ENCODE results near the gene RSPH3.
A peak's percentile ranks its signal among the peaks of the same experiment; 100 is the strongest.
"Not testable (repeated sequence)": the region's sequence is repeated elsewhere in the genome, so short reads cannot be mapped to it uniquely, and the experiment has no call there.

Gene RSPH3

DNA sequence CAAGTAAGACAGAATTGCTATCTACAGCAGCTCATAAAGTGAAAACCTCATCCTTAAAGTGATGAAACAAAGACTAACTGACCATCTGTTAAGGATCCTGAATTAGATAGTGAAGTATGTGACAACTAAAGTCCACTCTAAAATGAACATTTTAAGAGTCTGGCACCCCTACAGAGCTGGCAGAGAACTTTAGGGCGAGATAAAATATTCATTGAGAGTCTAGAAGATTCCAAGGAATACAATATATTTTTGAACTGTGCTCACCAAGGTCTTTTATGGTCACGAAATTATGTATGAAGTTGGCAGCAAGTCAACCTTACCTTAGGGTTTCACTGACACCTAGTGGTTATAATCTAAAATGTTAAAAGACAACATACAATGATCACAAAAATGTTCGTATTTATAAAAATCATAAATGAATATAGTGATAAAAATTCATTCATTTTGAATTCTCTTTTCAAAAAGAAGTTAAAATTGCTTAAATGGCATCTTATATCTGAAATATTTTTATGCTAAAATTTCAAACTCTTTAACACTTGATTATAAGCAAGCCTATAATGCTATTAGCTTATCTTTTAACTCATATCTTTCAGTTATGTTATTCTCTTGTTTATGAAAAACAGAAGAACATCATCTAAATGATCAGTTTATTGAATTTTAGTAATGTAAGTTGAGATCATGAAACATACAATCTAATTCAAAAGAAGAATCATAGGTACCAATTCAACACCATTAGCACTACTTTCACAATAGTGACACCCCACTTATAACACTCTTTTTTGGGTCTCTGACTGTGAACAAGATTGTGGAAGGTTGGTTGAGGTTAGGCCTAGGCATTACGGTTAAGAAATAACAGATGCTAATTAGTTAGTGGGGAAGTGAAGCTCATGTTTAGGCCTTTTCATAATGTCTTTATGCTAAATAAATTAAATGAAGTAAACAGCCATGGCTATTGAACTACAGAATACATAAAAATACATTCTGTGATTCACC lies 27.5 kb downstream of the RSPH3 start:
- peak; percentile 65 for DNase-seq (ENCODE audit: low spot score)

DNA sequence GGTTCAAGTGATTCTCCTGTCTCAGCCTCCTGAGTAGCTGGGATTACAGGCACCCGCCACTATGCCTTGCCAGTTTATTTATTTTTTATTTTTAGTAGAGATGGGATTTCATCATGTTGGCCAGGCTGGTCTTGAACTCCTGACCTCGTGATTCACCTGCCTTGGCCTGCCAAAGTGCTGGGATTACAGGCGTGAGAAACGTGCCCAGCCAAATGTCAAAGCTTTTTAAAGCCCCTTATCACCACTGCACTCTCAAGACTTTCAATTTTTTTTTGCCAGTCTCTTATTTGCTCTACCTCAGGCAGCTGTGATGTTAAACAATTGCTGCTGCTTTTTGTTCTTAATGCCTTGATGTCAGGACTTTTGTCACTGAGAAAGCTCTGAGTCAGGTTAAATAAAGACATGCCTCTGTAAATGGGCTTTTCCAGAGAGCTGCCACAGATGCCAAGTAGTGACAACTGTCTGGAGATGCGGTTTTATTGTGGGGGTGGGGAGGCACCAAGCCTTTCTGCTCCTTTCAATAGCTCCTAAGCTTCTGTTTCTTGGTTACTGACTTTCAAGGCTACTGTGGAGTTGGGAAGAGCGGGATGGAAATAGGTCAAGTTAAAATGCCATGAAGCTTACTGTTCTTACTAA lies 29.2 kb downstream of the RSPH3 start:
- peak; percentile 2 for DNase-seq (ENCODE audit: low spot score)

DNA sequence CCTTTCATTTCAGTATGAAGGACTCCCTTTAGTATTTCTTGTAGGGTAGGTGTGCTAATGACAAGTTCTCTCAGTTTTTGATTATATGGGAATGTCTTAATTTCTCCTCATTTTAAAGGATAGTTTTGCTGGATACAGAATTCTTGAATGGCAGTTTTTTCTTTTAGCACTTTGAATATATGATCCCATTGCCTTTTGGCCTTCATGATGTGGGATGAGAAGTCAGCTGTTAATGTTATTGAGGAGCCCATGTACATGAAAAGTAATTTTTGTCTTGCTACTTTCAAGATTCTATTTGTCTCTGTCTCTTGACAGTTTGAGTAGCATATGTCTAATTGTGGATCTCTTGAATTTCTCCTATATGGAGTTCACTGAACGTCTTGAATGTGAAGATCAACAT lies 30.9 kb downstream of the RSPH3 start:
- DNase-seq (ENCODE audit: low spot score) = no peak

DNA sequence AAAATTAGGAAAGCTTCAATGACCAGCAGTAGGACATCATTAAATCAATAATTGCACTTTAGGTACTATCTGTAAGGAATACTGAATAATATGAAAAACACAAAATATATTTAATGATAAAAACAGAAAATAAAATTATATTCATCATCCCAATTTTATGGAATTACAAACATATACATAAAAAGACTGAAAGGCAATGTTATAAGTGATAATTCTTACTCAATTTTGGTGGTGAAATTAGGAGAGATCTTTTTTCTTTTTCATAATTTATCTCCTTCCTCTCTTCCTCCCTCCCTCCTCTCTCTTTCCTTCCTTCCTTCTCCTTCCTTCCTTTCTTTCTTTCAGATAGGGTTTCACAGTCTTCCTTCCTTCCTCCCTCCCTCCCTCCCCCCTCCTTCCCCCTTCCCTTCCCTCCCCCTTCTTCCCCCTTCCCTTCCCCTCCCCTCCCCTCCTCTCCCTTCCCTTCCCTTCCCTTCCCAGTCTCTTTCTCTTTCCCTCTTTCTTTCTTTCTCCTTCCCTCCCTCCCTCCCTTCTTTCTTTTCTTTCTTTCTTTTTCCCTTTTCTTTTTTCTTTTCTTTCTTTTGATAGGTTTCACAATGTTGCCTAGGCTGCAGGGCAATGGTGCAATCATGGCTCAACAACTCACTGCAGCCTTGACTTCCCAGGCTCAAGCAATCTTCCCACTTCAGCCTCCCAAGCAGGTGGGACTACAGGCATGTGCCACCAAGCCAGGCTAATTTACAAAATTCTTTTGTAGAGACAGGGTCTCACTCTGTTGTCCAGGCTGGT lies 36.8 kb downstream of the RSPH3 start:
- no peak for DNase-seq (ENCODE audit: low spot score)

DNA sequence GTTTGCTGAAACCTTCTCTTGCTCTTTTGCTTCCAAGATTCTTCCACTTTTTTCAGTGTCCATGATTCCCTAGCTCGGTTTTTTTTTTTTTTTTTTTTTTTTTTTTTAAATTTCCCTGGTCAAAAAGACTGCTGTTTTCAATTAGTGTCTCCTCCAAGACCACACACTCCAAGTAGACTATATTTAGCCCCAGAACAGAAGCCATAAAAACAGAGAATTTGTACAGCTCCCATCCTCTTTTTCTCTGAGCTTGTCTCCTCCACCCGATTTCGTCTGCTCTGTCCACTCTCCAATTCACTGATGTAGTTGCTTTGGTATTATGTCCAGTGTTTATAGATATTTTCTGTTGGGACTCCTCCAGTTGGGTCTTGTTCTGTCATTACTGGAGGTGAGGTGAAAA lies 37.6 kb downstream of the RSPH3 start:
- DNase-seq (ENCODE audit: low spot score) = no peak

DNA sequence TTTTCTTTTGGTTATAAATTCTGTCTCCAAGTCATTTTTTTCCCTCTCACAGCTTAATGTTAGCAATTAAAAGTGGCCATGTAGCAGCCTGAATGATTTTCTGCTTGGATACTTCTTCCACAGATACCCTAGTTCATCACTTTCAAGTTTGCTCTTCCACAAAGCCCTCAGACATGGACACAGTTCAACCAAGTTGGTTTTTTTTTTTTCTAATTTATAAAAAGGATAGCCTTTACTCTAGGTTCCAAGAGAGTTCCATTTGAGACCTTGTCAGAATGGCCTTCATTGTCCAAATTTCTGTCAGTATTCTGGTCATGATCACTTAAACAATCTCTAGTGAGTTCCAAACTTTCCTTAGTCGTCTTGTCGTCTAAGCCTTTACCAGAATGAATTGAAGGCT lies 40.0 kb downstream of the RSPH3 start:
- DNase-seq (ENCODE audit: low spot score) = no peak

DNA sequence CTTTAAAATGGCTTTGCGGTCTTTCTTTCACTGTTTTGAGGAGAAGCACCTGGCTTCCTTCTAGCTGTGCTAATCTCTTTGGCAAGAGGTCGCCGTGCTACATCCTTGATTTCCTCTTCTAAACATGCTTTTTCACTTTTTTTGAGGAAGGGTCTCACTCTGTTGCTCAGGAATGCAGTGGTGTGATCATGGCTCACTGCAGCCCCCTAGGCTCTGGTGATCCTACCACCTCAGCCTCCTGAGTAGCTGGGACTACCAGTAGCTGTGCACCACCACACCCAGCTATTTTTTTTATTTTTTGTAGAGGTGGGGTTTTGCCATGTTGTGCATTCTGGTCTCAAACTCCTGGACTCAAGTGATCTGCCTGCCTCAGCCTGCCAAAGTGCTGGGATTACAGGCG lies 40.5 kb downstream of the RSPH3 start:
- DNase-seq (ENCODE audit: low spot score) = no peak

DNA sequence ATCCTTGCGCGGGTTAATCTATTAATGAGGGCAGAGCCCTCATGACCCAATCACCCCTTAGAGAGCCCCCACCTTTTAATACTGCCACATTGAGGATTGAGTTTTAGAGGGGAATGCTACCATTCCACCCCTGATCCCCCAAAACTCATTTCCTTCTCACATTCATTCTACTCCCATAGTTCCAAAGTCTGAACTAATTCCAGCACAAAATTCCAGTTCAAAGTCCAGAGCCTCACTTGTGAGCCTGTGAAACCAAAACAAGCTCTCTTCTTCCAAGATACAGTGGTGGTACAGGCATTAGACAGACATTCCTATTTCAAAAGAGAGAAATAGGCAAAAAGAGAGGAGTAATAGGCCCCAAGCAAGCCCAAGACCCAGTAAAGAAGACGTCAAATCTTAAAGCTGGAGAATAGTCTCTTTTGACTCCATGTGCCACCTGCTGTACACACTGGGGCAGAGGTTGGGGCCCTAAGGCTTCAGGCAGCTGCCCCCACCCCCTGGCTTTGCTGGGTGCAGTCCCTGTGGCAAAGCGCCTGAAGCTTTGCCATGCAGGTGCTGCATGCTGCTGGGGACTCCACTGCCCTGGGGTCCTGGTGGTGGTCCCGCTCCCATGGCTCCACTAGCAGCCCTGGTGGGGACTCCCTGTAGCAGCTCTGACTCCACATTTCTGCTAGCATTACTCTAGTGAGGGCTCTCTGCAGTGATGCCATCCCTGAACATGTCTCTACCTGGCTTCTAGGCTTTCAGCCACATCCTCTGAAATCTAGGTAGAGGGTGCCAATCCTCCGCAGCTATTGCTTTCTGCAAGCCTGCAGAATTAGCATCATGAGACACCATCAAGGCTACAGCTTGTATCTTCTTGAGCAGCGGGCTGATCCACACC lies 41.3 kb downstream of the RSPH3 start:
- DNase-seq (ENCODE audit: low spot score) = no peak

DNA sequence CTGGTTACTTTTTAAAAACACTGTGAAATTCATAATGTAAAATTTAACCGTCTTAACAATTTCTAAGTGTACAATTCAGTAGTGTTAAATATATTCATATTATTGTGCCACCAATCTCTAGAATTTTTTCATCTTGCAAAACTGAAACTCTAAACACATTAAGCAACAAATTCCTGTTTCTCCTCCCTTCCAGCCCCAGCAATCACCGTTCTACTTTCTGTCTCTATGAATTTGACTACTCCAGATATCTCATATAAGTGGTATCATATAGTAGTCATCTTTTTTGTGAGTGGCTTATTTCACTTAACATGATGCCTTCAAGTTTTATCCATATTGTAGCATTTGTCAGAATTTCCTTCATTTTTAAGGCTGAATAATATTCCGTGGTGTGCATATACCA lies 44.7 kb downstream of the RSPH3 start:
- no peak for DNase-seq (ENCODE audit: low spot score)

DNA sequence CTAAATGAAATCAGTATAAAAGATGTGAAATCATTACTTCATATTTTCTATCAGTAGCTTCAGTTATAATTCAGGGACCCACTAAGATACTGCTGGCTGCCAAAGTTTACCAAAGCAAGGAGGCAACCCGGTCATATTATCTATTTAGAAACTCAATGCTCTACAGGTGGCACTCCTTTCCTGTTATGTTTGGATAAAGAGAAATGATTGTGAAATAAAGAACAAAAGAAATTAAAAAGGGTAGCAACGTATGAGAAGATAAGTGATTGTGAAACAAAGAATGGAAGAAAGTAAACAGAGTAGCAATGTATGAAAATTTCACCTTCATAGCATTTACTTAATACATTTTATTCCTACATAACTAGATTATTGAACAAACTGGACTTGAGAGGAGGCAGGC lies 45.2 kb downstream of the RSPH3 start:
- DNase-seq (ENCODE audit: low spot score) = no peak

DNA sequence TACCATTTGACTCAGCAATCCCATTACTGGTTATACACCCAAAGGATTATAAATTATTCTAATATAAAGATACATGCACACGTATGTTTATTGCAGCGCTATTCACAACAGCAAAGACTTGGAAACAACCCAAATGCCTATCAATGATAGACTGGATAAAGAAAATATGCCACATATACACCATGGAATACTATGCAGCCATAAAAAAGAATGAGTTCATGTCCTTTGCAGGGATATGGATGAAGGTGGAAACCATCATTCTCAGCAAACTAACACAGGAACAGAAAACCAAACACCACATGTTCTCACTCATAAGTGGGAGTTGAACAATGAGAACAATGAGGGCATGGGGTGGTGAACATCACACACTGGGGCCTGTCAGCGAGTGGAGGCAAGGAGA lies 48.0 kb downstream of the RSPH3 start:
- DNase-seq (ENCODE audit: low spot score) = not testable (repeated sequence)

DNA sequence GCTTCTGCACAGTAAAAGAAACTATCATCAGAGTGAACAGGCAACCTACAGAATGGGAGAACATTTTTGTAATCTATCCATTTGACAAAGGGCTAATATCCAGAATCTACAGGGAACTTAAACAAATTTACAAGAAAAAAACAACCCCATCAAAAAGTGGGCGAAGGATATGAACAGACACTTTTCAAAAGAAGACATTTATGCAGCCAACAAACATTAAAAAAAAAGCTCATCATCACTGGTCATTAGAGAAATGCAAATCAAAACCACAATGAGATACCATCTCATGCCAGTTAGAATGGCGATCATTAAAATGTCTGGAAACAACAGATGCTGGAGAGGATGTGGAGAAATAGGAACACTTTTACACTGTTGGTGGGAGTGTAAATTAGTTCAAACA lies 48.4 kb downstream of the RSPH3 start:
- DNase-seq (ENCODE audit: low spot score) = not testable (repeated sequence)

DNA sequence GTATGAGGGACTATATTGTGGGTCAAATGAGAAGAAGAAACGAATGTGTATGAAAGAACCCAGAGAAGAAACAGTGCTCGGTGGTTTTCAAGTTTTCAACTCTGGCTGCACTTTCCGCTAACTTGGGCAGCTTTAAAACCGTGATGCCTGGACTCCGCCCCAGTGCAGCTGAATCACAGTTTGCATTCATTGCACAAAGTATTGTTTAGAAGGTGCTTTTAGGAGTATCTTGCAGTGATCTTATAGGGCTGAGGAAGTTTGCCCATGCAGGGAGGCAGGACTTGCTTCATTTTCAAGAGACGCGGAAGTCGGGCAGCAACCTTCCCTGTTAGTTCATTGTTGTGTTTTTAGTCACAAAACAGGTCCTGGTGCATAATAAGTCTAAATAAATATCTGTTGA lies 52.7 kb downstream of the RSPH3 start:
- DNase-seq (ENCODE audit: low spot score) = no peak

DNA sequence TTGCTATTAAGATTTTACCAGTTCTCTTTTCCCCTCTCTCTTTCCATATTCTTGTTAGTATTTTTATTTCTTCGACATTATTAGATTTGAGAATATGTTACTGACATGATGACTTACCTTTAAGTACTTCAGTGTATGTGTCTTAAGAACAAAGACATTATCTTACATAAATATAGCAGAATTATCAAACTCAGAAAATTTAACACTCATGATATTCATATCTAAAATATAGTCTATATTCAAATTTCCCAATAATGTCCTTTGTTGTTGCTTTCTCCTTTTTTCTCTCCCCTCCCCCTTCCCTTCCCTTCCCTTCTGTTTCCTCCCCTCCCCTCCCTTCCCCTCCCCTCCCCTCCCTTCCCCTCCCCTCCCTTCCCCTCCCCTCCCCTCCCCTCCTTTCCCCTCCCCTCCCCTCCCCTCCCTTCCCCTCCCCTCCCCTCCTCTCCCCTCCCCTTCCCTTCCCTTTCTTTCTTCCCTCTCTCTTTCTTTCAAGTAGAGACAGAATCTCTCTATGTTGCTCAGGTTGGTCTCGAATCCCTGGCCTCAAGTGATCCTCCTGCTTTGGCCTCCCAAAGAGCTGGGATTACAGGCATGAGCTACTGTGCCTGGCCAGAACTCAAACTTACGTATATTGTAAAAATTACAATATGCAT lies 56.5 kb downstream of the RSPH3 start:
- no peak for DNase-seq (ENCODE audit: low spot score)

DNA sequence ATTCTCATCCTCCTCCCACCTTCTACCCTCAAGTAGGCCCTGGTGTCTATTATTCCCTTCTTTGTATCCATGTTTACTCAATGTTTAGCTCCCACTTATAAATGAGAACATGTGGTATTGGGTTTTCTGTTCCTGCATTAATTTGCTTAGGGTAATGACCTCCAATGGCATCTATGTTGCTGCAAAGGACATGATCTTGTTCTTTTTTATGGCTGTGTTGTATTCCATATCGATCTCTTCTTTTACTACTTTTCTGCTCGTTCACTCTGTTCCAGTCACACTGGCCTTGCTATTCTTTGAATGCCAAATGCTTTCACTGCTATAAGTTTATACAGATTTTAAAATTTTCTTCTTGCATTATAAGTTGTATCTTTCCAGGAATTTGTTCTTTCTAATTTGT lies 57.7 kb downstream of the RSPH3 start:
- no peak for DNase-seq (ENCODE audit: low spot score)

DNA sequence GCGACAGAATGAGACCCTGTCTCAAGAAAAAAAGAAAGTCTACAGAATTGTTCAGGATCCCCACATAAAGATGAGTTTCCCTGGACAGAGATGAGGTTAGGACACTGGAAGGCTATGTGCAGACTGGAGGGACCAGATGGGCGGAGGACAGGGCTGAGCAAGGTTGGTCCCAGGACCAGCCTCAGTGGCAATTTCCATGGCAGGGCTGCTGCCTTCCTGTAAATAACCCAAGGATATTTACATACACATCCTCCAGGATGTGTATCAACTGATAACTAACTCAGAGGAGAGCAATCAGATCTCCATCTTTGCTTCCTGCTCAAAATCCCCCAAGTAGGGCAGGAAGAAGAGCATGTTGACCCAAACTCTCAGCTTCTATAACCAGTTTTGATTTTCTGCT lies 58.8 kb downstream of the RSPH3 start:
- no peak for DNase-seq (ENCODE audit: low spot score)

DNA sequence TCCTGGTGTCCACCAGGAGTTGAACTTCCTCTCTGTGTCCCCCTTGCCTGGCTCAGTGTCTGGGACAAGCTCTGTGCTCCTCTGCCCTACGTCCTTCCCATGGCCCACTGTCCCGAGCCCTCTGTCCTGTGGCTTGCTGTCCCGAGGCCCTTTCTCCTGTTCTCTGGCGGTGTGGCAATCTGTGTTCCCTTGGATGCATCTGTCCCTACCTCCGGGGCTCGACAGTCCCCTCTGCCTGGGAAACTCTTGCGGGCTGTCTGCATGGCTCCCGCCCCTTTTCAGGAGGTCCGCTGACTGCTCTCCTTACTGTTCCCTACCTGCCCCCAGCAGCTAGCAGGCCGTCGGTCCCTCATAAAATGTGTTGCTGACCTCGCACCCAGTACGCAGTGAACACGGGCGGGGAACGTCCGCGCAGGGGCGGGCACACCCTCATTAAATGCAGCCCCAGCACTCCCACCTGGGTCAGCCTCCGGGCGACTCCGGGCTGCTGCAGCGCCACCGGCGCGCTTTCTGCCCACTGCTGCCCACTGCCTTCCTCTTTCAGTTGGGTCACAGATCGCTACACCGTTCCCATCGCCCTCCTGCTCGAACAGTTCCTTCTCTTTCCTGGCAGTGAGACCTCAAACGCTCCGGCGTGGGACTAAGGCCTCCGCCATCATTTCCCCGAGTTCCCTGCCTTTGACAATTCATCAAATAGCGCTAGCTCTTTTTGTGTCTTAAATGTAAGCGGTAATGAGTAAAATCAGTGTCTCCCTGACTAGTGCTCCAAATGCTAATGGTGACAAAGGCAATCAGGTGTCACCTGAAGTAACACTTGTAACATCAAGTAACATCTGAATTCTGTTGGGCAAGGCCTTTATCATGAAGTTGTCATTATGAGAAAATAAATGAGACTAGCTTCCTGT lies 60.5 kb downstream of the RSPH3 start:
- DNase-seq (ENCODE audit: low spot score) = peak; percentile 18

DNA sequence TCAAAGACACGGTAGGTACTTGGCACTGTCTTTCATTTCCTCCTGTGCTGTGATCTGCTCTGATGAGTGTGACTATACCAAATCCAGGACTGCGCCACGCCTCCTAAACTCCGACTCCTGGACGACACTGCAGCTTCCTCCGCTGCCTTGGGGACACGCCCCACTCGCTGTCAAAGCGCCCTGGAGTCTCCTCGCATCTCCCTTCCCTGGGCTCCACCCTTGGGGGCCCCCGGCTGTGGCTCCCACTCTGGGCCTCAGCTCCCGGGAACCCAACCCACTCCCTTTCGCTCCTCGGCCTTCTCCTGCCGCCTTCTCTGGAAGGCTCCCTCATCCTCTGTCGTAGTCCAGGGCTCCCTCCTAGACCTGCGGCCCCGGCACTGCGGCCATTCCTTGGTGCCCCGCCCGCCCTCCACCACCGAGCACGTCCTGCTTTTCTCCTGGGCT lies 61.2 kb downstream of the RSPH3 start:
- DNase-seq (ENCODE audit: low spot score) = peak; percentile 58

DNA sequence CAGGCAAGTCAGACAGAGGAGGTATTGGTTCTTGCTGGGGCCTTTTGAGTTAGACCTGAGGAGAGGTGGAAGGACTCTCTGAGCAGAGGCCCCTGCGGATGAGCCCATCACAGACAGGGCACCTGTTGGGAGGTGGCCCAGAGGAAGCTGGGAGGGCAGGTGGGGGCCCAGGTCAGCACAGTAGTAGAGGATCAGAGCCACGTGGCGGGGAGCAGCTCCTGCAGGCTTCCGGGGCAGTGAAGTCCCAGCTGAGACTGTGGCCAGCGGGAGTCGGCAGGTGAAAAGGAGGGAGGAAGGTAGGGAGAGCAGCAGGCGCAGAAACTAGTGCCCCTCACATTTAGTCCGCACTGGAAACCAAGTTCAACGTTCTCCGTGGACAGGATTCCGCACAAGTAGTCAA lies 61.8 kb downstream of the RSPH3 start:
- no peak for DNase-seq (ENCODE audit: low spot score)

DNA sequence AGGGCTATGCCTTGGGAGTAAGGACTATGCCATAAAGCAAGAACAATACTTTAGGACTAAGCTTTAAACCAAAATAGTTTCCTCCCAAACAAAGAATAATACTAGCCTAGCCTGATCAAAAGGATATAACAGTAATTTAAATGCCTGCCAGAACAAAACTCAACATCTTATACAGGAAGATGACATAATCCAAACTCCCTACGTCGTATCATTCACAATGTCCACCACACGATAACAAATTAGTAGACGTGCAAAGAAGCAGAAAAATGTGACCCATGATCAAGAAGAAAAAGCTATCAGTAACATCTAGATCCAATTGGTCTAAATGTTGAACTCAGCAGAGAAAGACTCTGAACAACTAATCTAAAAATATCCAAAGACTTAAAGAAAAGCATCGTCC lies 65.8 kb downstream of the RSPH3 start:
- no peak for DNase-seq (ENCODE audit: low spot score)
